ENCODE measurements around the gene VAV3.

Gene VAV3

DNA sequence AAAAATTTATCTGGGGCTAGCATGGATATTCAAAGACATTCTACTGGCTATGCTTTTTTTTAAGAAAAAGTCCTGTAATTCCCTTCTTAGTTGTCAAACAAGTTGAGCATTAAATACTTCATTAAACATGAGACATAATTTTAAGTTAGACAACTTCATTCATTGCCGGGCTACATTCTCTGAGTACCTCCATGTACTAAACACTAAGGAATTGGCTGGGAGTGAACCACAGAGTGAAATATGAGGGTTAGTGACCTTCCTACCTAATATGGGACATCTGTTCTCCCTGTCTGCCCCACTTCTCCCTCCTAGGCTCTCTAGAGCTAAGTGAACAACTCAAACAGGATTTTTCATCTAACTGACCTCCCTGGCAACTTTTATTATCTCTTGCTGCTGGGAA lies 370.4 kb downstream of the VAV3 start:
- DNase-seq (ENCODE audit: low read depth, low spot score) = no peak

GRCh38 chr1:107593501-107594209 lies 371.3 kb downstream of the VAV3 start:
- no peak for DNase-seq (ENCODE audit: low read depth, low spot score)

- DNase-seq (ENCODE audit: low read depth, low spot score) = no peak
Measured at GRCh38 chr1:107590900-107591622, 373.9 kb downstream of the VAV3 start.

- DNase-seq (ENCODE audit: low read depth, low spot score) = no peak
Measured at GRCh38 chr1:107590087-107590486, 374.9 kb downstream of the VAV3 start.

- no peak for DNase-seq (ENCODE audit: low read depth, low spot score)
Measured at GRCh38 chr1:107588321-107588720, 376.7 kb downstream of the VAV3 start.

DNA sequence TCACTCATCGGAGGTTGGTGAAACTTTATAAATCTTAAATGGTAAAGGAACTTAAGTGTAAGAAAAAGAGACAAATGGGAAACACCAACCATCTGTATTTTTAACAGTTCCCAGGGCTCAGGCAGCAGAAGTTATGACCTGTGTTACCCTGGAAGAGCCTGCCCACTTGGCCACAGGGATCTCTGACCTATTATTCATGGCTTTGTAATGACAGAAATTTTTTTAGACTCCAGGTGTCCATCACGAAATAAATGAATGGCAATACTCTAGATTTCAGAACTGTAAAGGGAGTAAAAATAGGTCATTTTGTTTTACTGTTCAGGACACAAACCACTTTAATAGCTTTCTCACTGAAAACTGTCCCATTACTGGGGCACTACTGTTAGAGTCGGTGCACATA lies 389.8 kb downstream of the VAV3 start:
- no peak for DNase-seq (ENCODE audit: low read depth, low spot score)

GRCh38 chr1:107574044-107574443 lies 390.9 kb downstream of the VAV3 start:
- DNase-seq (ENCODE audit: low read depth, low spot score) = no peak

- DNase-seq (ENCODE audit: low read depth, low spot score) = no peak
Measured at GRCh38 chr1:107572674-107573211, 392.2 kb downstream of the VAV3 start.

GRCh38 chr1:107570768-107571167 lies 394.2 kb downstream of the VAV3 start:
- no peak for DNase-seq (ENCODE audit: low read depth, low spot score)

GRCh38 chr1:107563441-107563840 lies 401.5 kb downstream of the VAV3 start:
- no peak for DNase-seq (ENCODE audit: low read depth, low spot score)

- DNase-seq (ENCODE audit: low read depth, low spot score) = no peak
Measured at GRCh38 chr1:107559881-107560280, 405.1 kb downstream of the VAV3 start.

GRCh38 chr1:107557095-107557494 lies 407.9 kb downstream of the VAV3 start:
- DNase-seq (ENCODE audit: low read depth, low spot score) = no peak

DNA sequence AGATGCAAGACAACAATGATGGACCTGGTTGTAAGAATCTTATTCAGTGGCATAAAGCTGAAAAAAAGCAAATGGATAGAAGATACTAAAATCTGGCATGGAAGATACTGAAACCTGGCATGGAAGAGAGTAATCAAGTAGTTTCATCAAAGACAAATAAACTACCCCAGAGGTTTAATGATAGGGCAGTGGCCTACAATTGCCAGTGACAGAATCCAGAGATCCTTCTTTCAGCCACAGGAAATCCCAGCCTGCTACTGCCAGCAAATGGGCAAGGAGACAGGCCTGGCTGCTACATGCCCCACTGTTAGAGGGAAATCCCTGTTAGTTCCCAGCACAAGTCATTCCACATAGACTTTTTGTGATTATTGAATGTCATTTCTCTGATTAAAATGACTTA lies 409.4 kb downstream of the VAV3 start:
- no peak for DNase-seq (ENCODE audit: low read depth, low spot score)

DNA sequence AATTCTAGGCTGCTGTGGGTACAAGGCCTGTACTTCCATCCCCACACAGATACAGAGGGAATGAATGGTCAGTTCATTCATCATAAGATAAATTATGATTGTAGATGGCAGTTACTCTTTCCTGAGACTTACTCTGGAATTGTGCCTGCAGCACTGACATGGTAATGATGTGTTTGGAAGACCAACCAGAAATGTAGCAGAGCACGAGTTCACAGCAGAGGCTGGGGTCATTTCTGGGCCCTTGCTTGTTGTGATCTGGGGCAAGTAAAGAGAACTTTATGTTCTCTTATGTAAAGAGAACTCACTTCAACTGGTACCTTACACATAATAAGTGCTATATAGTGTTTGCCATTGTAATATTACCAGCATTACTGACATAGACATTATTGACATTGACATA lies 412.2 kb downstream of the VAV3 start:
- no peak for DNase-seq (ENCODE audit: low read depth, low spot score)

GRCh38 chr1:107551456-107551855 lies 413.5 kb downstream of the VAV3 start:
- no peak for DNase-seq (ENCODE audit: low read depth, low spot score)

GRCh38 chr1:107550358-107550757 lies 414.6 kb downstream of the VAV3 start:
- DNase-seq (ENCODE audit: low read depth, low spot score) = no peak

GRCh38 chr1:107549152-107549810 lies 415.7 kb downstream of the VAV3 start:
- DNase-seq (ENCODE audit: low read depth, low spot score) = no peak

GRCh38 chr1:107548276-107548675 lies 416.7 kb downstream of the VAV3 start:
- no peak for DNase-seq (ENCODE audit: low read depth, low spot score)

GRCh38 chr1:107547363-107548155 lies 417.4 kb downstream of the VAV3 start:
- no peak for DNase-seq (ENCODE audit: low read depth, low spot score)

GRCh38 chr1:107546576-107546975 lies 418.4 kb downstream of the VAV3 start:
- DNase-seq (ENCODE audit: low read depth, low spot score) = no peak

DNA sequence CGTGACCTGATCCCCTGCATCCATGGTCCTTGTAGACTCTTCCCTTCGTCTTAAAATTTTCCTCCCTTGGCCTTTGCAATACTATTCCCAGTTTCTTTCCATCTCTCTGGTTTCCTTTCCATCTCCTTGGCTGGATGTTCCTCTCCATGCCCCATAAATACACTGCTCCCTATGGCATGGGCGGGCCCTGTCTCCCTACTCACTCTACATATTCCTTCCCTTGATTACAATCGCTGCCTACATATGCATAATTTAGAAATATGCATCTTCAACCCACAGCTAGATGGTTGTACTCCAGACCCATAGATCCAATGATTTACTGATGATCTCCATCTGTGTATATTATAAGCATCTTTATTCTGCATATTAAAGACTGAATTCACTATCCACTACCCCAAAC lies 419.1 kb downstream of the VAV3 start:
- DNase-seq (ENCODE audit: low read depth, low spot score) = no peak

Data from iPS DF 19.7 (cell line).